HuH-7.5 (cell line): ENCODE results near the gene GPR32.
"Not testable (repeated sequence)": the region's sequence is repeated elsewhere in the genome, so short reads cannot be mapped to it uniquely, and the experiment has no call there.

ENCODE experiments used
- DNase-seq: peaks from one replicate; pipeline ENCODE4 v3.0.0; 2011; ENCODE audit warnings: low spot score

GPR32 gene

GRCh38 chr19:50783848-50784152 is 13.5 kb downstream of the GPR32 start:
- not testable (repeated sequence) for DNase-seq

GRCh38 chr19:50784710-50785109 is 14.4 kb downstream of the GPR32 start:
- no peak for DNase-seq

GRCh38 chr19:50785329-50785728 is 15.1 kb downstream of the GPR32 start:
- no peak for DNase-seq

- DNase-seq, result no peak
These were observed 20.1 kb downstream of the GPR32 start, which contains the start of gene ACP4 for GRCh38 chr19:50790396-50790795. Gene ACP4 (plus strand): TSS chr19:50790415. CDS start chr19:50790415, 0 bp downstream.

GRCh38 chr19:50790922-50791467 is 20.7 kb downstream of the GPR32 start:
- no peak for DNase-seq

GRCh38 chr19:50791594-50792271 is 21.5 kb downstream of the GPR32 start:
- DNase-seq, result no peak

GRCh38 chr19:50792272-50793250 is 22.3 kb downstream of the GPR32 start:
- no peak for DNase-seq

- no peak for DNase-seq
These were observed 23.3 kb downstream of the GPR32 start for GRCh38 chr19:50793558-50794065.

GRCh38 chr19:50794074-50794875 is 24.0 kb downstream of the GPR32 start:
- no peak for DNase-seq

- no peak for DNase-seq
These were observed 24.8 kb downstream of the GPR32 start for GRCh38 chr19:50794876-50795663.

GRCh38 chr19:50795664-50796073 is 25.4 kb downstream of the GPR32 start:
- DNase-seq, result no peak

- no peak for DNase-seq
These were observed 25.9 kb downstream of the GPR32 start for GRCh38 chr19:50796128-50796633.

- DNase-seq, result no peak
These were observed 26.6 kb downstream of the GPR32 start for GRCh38 chr19:50796634-50797428.

GRCh38 chr19:50797429-50797780 is 27.1 kb downstream of the GPR32 start:
- no peak for DNase-seq

GRCh38 chr19:50797781-50798658 is 27.8 kb downstream of the GPR32 start:
- no peak for DNase-seq

- no peak for DNase-seq
These were observed 28.6 kb downstream of the GPR32 start for GRCh38 chr19:50798659-50799546.

GRCh38 chr19:50799547-50799851 is 29.2 kb downstream of the GPR32 start:
- DNase-seq, result no peak

GRCh38 chr19:50801107-50801506 is 30.8 kb downstream of the GPR32 start:
- no peak for DNase-seq
